GM23248 (cell line): ENCODE data around the gene SNAP25.

Experiments used
- EZH2 ChIP-seq: fragments of 200-600 bp; sonication (generic); IDR thresholded peaks from 2 replicates; pipeline ENCODE4 v1.6.1; 2018; ENCODE audit warnings: antibody characterized with exemption, mild to moderate bottlenecking; ENCODE audit not compliant: insufficient read depth, poor library complexity, severe bottlenecking
- EZH2phosphoT487 ChIP-seq: fragments of 200-600 bp; sonication (generic); IDR thresholded peaks from 2 replicates; pipeline ENCODE4 v1.6.1; 2018; ENCODE audit warnings: antibody characterized with exemption, moderate library complexity, mild to moderate bottlenecking, low read depth; ENCODE audit not compliant: insufficient read depth

DNA sequence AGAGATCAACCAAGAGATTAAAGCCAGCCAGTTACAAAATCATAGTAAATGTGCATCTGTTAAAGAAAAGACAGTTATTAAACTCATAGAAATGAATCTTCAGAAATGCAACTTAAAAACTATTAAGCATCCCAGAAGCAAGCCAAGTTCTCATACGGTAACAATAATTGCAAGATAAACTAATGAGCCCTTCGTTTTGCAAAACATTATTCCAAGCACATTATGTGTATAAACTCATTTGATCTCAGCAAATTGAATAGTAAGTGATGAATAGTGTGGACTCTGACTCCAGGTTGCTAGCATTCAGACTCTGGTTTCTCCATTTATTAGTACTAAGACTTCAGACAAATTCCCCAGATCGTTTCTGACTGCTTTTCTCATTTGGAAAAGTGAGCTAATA is 85.2 kb downstream of the SNAP25 start:
- TF ChIP-seq EZH2 (no peak), EZH2phosphoT487 (no peak)
